HG02588 (cell line): ENCODE data around the gene CTXND2.

ENCODE experiments used
- ATAC-seq: cut with Tn5 transposase; IDR thresholded peaks from one replicate; pipeline ENCODE4 v1.9.1; 2021; ENCODE audit warnings: mild to moderate bottlenecking, moderate library complexity; ENCODE audit not compliant: unreplicated experiment

CTXND2 gene

GRCh38 chr1:150957666-150958065 is 70.7 kb downstream of the CTXND2 start:
- no peak for ATAC-seq

DNA sequence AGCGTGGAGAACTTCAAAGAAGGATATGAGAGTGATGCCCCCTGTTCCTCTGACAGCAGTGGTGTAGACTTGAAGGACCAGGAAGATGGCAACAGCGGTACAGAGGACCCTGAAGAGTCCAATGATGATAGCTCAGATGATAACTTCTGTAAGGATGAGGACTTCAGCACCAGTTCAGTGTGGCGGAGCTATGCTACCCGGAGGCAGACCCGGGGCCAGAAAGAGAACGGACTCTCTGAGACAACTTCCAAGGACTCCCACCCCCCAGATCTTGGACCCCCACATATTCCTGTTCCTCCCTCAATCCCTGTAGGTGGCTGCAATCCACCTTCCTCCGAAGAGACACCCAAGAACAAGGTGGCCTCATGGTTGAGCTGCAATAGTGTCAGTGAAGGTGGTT is 73.7 kb downstream of the CTXND2 start:
- no peak for ATAC-seq

GRCh38 chr1:150961756-150962155 is 74.8 kb downstream of the CTXND2 start:
- ATAC-seq: no peak
